ENCODE results near the gene PHF21B.

- no peak for TF ChIP-seq GATA3 (IDR thresholded peaks at IDR 0.05; ENCODE audit: low read depth, low read length)
- TF ChIP-seq GATA2 (IDR thresholded peaks at IDR 0.05; ENCODE audit: low read depth, low read length) = no peak
Observed at GRCh38 chr22:44988671-44989070, 21.1 kb downstream of the PHF21B start.

All from SH-SY5Y (cell line).